Sigmoid colon (tissue), 7 donors: ENCODE data around the gene CAMKV. TPM values are rescaled to one million over a fixed set of nuclear protein-coding genes. Genes with fewer than 3 reads are reported as not detected.
A peak's percentile ranks its signal among the peaks of the same experiment; 100 is the strongest.

Experiments used
- DNase-seq: peaks from one replicate; pipeline ENCODE4 v3.0.0-alpha.2; 2019
- H3K27ac ChIP-seq, 4 donors: fragments of 200-600 bp; sonication (generic); one replicate each; pipeline ENCODE4 v1.5.1; 2016 to 2019; ENCODE audit warnings: mild to moderate bottlenecking in 1 of 4
- H3K27me3 ChIP-seq, 3 donors: fragments of 200-600 bp; sonication (generic); one replicate each; pipeline ENCODE4 v1.5.1; 2019; ENCODE audit warnings: mild to moderate bottlenecking in 1 of 3
- H3K36me3 ChIP-seq, 4 donors: fragments of 200-600 bp; sonication (generic); one replicate each; pipeline ENCODE4 v1.5.1; 2016 to 2019
- H3K4me1 ChIP-seq, 4 donors: fragments of 200-600 bp; sonication (generic); one replicate each; pipeline ENCODE4 v1.5.1; 2017 to 2019
- H3K4me3 ChIP-seq, 4 donors: fragments of 200-600 bp; sonication (generic); one replicate each; pipeline ENCODE4 v1.5.1; 2017 to 2019; ENCODE audit warnings: mild to moderate bottlenecking in 2 of 4, moderate library complexity in 1 of 4
- H3K9me3 ChIP-seq, 4 donors: fragments of 200-600 bp in 3 of 4; sonication (generic) in 3 of 4; one replicate each; pipeline versions ENCODE4 v1.5.1 to v1.6.1; 2013 to 2019
- CTCF ChIP-seq, 4 experiments: fragments of 450-650 bp in 3 of 4; fragments of 200-600 bp in 1 of 4; IDR thresholded peaks; one replicate each; pipeline ENCODE4 v1.5.1; 2016 to 2019; ENCODE audit warnings: antibody characterized with exemption in 4 of 4, mild to moderate bottlenecking in 3 of 4, moderate library complexity in 2 of 4
- EP300 ChIP-seq, 4 donors: sonication (generic); formaldehyde crosslinking; IDR thresholded peaks; one replicate each; pipeline ENCODE4 v1.6.1; 2017; ENCODE audit warnings: antibody characterized with exemption in 4 of 4
- POLR2A ChIP-seq, 2 donors: fragments of 450-650 bp; IDR thresholded peaks; one replicate each; pipeline ENCODE4 v1.6.1; 2016; ENCODE audit warnings: antibody characterized with exemption in 2 of 2, mild to moderate bottlenecking in 2 of 2, moderate library complexity in 2 of 2
- POLR2AphosphoS5 ChIP-seq, 4 donors: sonication (generic); formaldehyde crosslinking; IDR thresholded peaks; one replicate each; pipeline ENCODE4 v1.6.1; 2017; ENCODE audit warnings: antibody characterized with exemption in 4 of 4
- WGBS, 2 donors: extraction: QIAGEN DNeasy Blood & Tissue Kit; methylation state at CpG; one replicate each; pipeline ENCODE4 v1.1.7; 2013; 5-methylcytosine and 5-hydroxymethylcytosine counted together
- intact Hi-C: fragments of 100-400 bp; cut with DNase I; formaldehyde crosslinking; loops from one replicate; pipeline ENCODE4 v1.15.1; 2023
- polyA plus RNA-seq, 3 donors: library from polyadenylated mRNA; stranded (reverse); fragments of 200-250 nt; gene quantifications; one replicate each; pipeline ENCODE4 v1.2.3, GENCODE V29; 2013
- total RNA-seq, 4 donors: library from RNA; depleted of rRNA; stranded (reverse); fragments of >200 nt; gene quantifications; one replicate each; pipeline ENCODE4 v1.1.0, GENCODE V29; 2016
- donor health status: healthy with polysubstance abuse.
- donor health status: Bipolar disorder and iron deficiency.
- donor health status: healthy.

The CAMKV gene
- total and polyA plus RNA-seq, 7 donors, result 0.12 TPM; not detected in 6

- no peak overlapping the region for H3K27ac ChIP-seq
- DNase-seq, result no peak
Observed at GRCh38 chr3:49873623-49874022, 3.9 kb upstream of the CAMKV start.

GRCh38 chr3:49872801-49873281 lies 3.1 kb upstream of the CAMKV start:
- WGBS, 2 donors, result 12 to 45% methylated on average over 4 of the region's 4 CpGs

More at GRCh38 chr3:49873623-49874022, 3.9 kb upstream of the CAMKV start:
- H3K4me1 ChIP-seq, result peaks cover 0 to 14% (median 13%) of the 10 kb centered on the region in 4 donors
- TF ChIP-seq CTCF (IDR thresholded peaks at IDR 0.05) (no peak), POLR2AphosphoS5 (IDR thresholded peaks at IDR 0.05) (no peak), EP300 (IDR thresholded peaks at IDR 0.05) (no peak), POLR2A (IDR thresholded peaks at IDR 0.05) (no peak)
- H3K36me3 ChIP-seq, result no peaks in the 10 kb centered on the region
- peaks cover 13 to 28% (median 17%) of the 10 kb centered on the region in 3 donors for H3K27me3 ChIP-seq
- no peak overlapping the region for H3K4me3 ChIP-seq
- 37 to 74% methylated on average over 8 of the region's 8 CpGs for WGBS, 2 donors
- H3K9me3 ChIP-seq, result no peaks in the 10 kb centered on the region
- intact Hi-C loops, result no loop called here

GRCh38 chr3:49871531-49872153 lies 1.9 kb upstream of the CAMKV start:
- no peak for DNase-seq
- Histone ChIP-seq H3K27me3 (peaks cover 15 to 44% (median 26%) of the 10 kb centered on the region in 3 donors), H3K4me1 (peaks cover 0 to 14% (median 13%) of the 10 kb centered on the region in 4 donors), H3K9me3 (no peaks in the 10 kb centered on the region), H3K27ac (no peak overlapping the region), H3K4me3 (no peak overlapping the region), H3K36me3 (no peaks in the 10 kb centered on the region)
- intact Hi-C loops, result no loop called here
- 85 to 86% methylated on average over 10 of the region's 10 CpGs for whole genome bisulfite sequencing, 2 donors
- no peak for TF ChIP-seq CTCF (IDR thresholded peaks at IDR 0.05)
- no peak for TF ChIP-seq POLR2A (IDR thresholded peaks at IDR 0.05)
- no peak for TF ChIP-seq POLR2AphosphoS5 (IDR thresholded peaks at IDR 0.05)
- no peak for TF ChIP-seq EP300 (IDR thresholded peaks at IDR 0.05)

More at GRCh38 chr3:49872801-49873281, 3.1 kb upstream of the CAMKV start:
- no peaks in the 10 kb centered on the region for H3K9me3 ChIP-seq
- no peak overlapping the region for H3K4me3 ChIP-seq
- intact Hi-C loops, result no loop called here
- no peaks in the 10 kb centered on the region for H3K36me3 ChIP-seq
- TF ChIP-seq POLR2AphosphoS5 (IDR thresholded peaks at IDR 0.05), result no peak
- TF ChIP-seq CTCF (IDR thresholded peaks at IDR 0.05), result no peak
- no peak for TF ChIP-seq EP300 (IDR thresholded peaks at IDR 0.05)
- TF ChIP-seq POLR2A (IDR thresholded peaks at IDR 0.05), result no peak
- DNase-seq, result no peak
- H3K4me1 ChIP-seq, result peaks cover 0 to 14% (median 13%) of the 10 kb centered on the region in 4 donors
- peaks cover 15 to 35% (median 25%) of the 10 kb centered on the region in 3 donors for H3K27me3 ChIP-seq
- no peak overlapping the region for H3K27ac ChIP-seq

- Histone ChIP-seq H3K4me1 (peaks cover 0 to 14% (median 13%) of the 10 kb centered on the region in 4 donors), H3K27ac (no peak overlapping the region), H3K27me3 (peaks cover 15 to 53% (median 26%) of the 10 kb centered on the region in 3 donors), H3K4me3 (peak overlapping the region in 2 of 4 donors; percentile 35 to 44), H3K36me3 (no peaks in the 10 kb centered on the region), H3K9me3 (no peaks in the 10 kb centered on the region)
- TF ChIP-seq CTCF (IDR thresholded peaks at IDR 0.05), result no peak
- no peak for TF ChIP-seq POLR2AphosphoS5 (IDR thresholded peaks at IDR 0.05)
- no peak for TF ChIP-seq EP300 (IDR thresholded peaks at IDR 0.05)
- no peak for TF ChIP-seq POLR2A (IDR thresholded peaks at IDR 0.05)
- 4% methylated on average over 23 of the region's 23 CpGs for whole genome bisulfite sequencing, 2 donors
- intact Hi-C loops, result no loop called here
- DNase-seq, result no peak
Observed at GRCh38 chr3:49868862-49869466, 742 bp downstream of the CAMKV start.
